ENCODE results near the gene RTN4IP1.

The RTN4IP1 gene

GRCh38 chr6:106568530-106568929 lies 60.8 kb downstream of the RTN4IP1 start:
- Histone ChIP-seq H3K79me1 (ENCODE audit: low read length) (no peaks in the 10 kb centered on the region), H2BK120ac (ENCODE audit: insufficient read depth, low read length, poor library complexity) (no peak overlapping the region), H3K4ac (ENCODE audit: low read depth, low read length) (no peak overlapping the region), H2BK12ac (ENCODE audit: low read length) (no peak overlapping the region), H3K9ac (ENCODE audit: low read length) (no peak overlapping the region), H3K79me2 (ENCODE audit: control insufficient read depth, insufficient read depth, low read length, poor library complexity) (no peaks in the 10 kb centered on the region), H2AK5ac (ENCODE audit: low read length) (no peak overlapping the region), H3K9me3 (ENCODE audit: insufficient read depth, low read depth, low read length) (no peaks in the 10 kb centered on the region), H2AFZ (ENCODE audit: insufficient read depth, low read length, poor library complexity) (no peak overlapping the region), H4K91ac (ENCODE audit: low read depth, low read length) (no peak overlapping the region), H3K27me3 (ENCODE audit: insufficient read depth, low read length) (no peaks in the 10 kb centered on the region), H3K4me3 (ENCODE audit: low read depth, low read length) (no peak overlapping the region), H4K12ac (ENCODE audit: low read depth, low read length) (no peak overlapping the region), H3K4me1 (ENCODE audit: control insufficient read depth in 1 of 2, insufficient read depth in 2 of 2, low read length in 2 of 2) (no peaks in the 10 kb centered on the region), H3K27ac (ENCODE audit: low read depth, low read length) (no peak overlapping the region), H3K4me2 (ENCODE audit: low read length) (no peak overlapping the region), H3K23ac (ENCODE audit: low read length) (no peak overlapping the region), H3K18ac (ENCODE audit: low read length) (no peak overlapping the region), H2BK5ac (ENCODE audit: low read depth, low read length, poor library complexity) (no peak overlapping the region), H3K14ac (ENCODE audit: low read length) (no peak overlapping the region), H3K36me3 (ENCODE audit: control insufficient read depth in 1 of 2, insufficient read depth in 2 of 2, low read length in 2 of 2) (peaks cover 0 to 3% of the 10 kb centered on the region in 2 experiments), H4K8ac (ENCODE audit: low read depth, low read length) (no peak overlapping the region)
- WGBS (ENCODE audit: extremely low coverage, insufficient coverage, insufficient read length), result no CpG with 5 or more reads among the region's 2 CpGs
- DNase-seq, result no peak

- no peak overlapping the region for H4K12ac ChIP-seq (ENCODE audit: low read depth, low read length)
- H3K27me3 ChIP-seq (ENCODE audit: insufficient read depth, low read length), result no peaks in the 10 kb centered on the region
- no peak overlapping the region for H3K14ac ChIP-seq (ENCODE audit: low read length)
- no peak overlapping the region for H2AFZ ChIP-seq (ENCODE audit: insufficient read depth, low read length, poor library complexity)
- H2BK5ac ChIP-seq (ENCODE audit: low read depth, low read length, poor library complexity), result no peak overlapping the region
- H3K36me3 ChIP-seq (ENCODE audit: control insufficient read depth in 1 of 2, insufficient read depth in 2 of 2, low read length in 2 of 2), result no peaks in the 10 kb centered on the region
- no peak overlapping the region for H4K8ac ChIP-seq (ENCODE audit: low read depth, low read length)
- H3K9me3 ChIP-seq (ENCODE audit: insufficient read depth, low read depth, low read length), result no peaks in the 10 kb centered on the region
- no peak overlapping the region for H2BK12ac ChIP-seq (ENCODE audit: low read length)
- DNase-seq, result peak in 1 of 2 donors; percentile 21
- H3K23ac ChIP-seq (ENCODE audit: low read length), result no peak overlapping the region
- peaks cover 0 to 3% of the 10 kb centered on the region in 2 experiments for H3K4me1 ChIP-seq (ENCODE audit: control insufficient read depth in 1 of 2, insufficient read depth in 2 of 2, low read length in 2 of 2)
- no peak overlapping the region for H2AK5ac ChIP-seq (ENCODE audit: low read length)
- no peak overlapping the region for H3K18ac ChIP-seq (ENCODE audit: low read length)
- WGBS (ENCODE audit: extremely low coverage, insufficient coverage, insufficient read length), result no CpG with 5 or more reads among the region's 4 CpGs
- no peak overlapping the region for H3K9ac ChIP-seq (ENCODE audit: low read length)
- H3K4me2 ChIP-seq (ENCODE audit: low read length), result no peak overlapping the region
- no peak overlapping the region for H3K4ac ChIP-seq (ENCODE audit: low read depth, low read length)
- no peaks in the 10 kb centered on the region for H3K79me2 ChIP-seq (ENCODE audit: control insufficient read depth, insufficient read depth, low read length, poor library complexity)
- no peak overlapping the region for H2BK120ac ChIP-seq (ENCODE audit: insufficient read depth, low read length, poor library complexity)
- H3K27ac ChIP-seq (ENCODE audit: low read depth, low read length), result no peak overlapping the region
- no peak overlapping the region for H3K4me3 ChIP-seq (ENCODE audit: low read depth, low read length)
- peaks cover 5% of the 10 kb centered on the region for H3K79me1 ChIP-seq (ENCODE audit: low read length)
- H4K91ac ChIP-seq (ENCODE audit: low read depth, low read length), result no peak overlapping the region
These were observed 64.8 kb downstream of the RTN4IP1 start for GRCh38 chr6:106564476-106564875.

GRCh38 chr6:106563614-106564013 lies 65.7 kb downstream of the RTN4IP1 start:
- Histone ChIP-seq H3K4me2 (ENCODE audit: low read length) (no peak overlapping the region), H4K8ac (ENCODE audit: low read depth, low read length) (peak overlapping the region; percentile 7), H3K23ac (ENCODE audit: low read length) (no peak overlapping the region), H3K27ac (ENCODE audit: low read depth, low read length) (no peak overlapping the region), H3K14ac (ENCODE audit: low read length) (no peak overlapping the region), H2BK12ac (ENCODE audit: low read length) (peak overlapping the region; percentile 58), H4K91ac (ENCODE audit: low read depth, low read length) (peak overlapping the region; percentile 37), H2AFZ (ENCODE audit: insufficient read depth, low read length, poor library complexity) (no peak overlapping the region), H3K9ac (ENCODE audit: low read length) (no peak overlapping the region), H3K4me1 (ENCODE audit: control insufficient read depth in 1 of 2, insufficient read depth in 2 of 2, low read length in 2 of 2) (peaks cover 0 to 3% of the 10 kb centered on the region in 2 experiments), H3K4ac (ENCODE audit: low read depth, low read length) (no peak overlapping the region), H3K27me3 (ENCODE audit: insufficient read depth, low read length) (no peaks in the 10 kb centered on the region), H3K4me3 (ENCODE audit: low read depth, low read length) (no peak overlapping the region), H2AK5ac (ENCODE audit: low read length) (no peak overlapping the region), H2BK120ac (ENCODE audit: insufficient read depth, low read length, poor library complexity) (no peak overlapping the region), H3K18ac (ENCODE audit: low read length) (no peak overlapping the region), H3K79me1 (ENCODE audit: low read length) (peaks cover 5% of the 10 kb centered on the region), H3K36me3 (ENCODE audit: control insufficient read depth in 1 of 2, insufficient read depth in 2 of 2, low read length in 2 of 2) (no peaks in the 10 kb centered on the region), H3K9me3 (ENCODE audit: insufficient read depth, low read depth, low read length) (no peaks in the 10 kb centered on the region), H4K12ac (ENCODE audit: low read depth, low read length) (no peak overlapping the region), H3K79me2 (ENCODE audit: control insufficient read depth, insufficient read depth, low read length, poor library complexity) (no peaks in the 10 kb centered on the region), H2BK5ac (ENCODE audit: low read depth, low read length, poor library complexity) (no peak overlapping the region)
- no CpG with 5 or more reads among the region's 2 CpGs for WGBS (ENCODE audit: extremely low coverage, insufficient coverage, insufficient read length)
- DNase-seq, result no peak

- Histone ChIP-seq H2BK5ac (ENCODE audit: low read depth, low read length, poor library complexity) (no peak overlapping the region), H2BK12ac (ENCODE audit: low read length) (no peak overlapping the region), H3K14ac (ENCODE audit: low read length) (no peak overlapping the region), H4K12ac (ENCODE audit: low read depth, low read length) (no peak overlapping the region), H3K23ac (ENCODE audit: low read length) (no peak overlapping the region), H3K27me3 (ENCODE audit: insufficient read depth, low read length) (no peaks in the 10 kb centered on the region), H2AFZ (ENCODE audit: insufficient read depth, low read length, poor library complexity) (no peak overlapping the region), H3K79me2 (ENCODE audit: control insufficient read depth, insufficient read depth, low read length, poor library complexity) (no peaks in the 10 kb centered on the region), H3K4me1 (ENCODE audit: control insufficient read depth in 1 of 2, insufficient read depth in 2 of 2, low read length in 2 of 2) (peaks cover 0 to 3% of the 10 kb centered on the region in 2 experiments), H3K4me3 (ENCODE audit: low read depth, low read length) (no peak overlapping the region), H3K9ac (ENCODE audit: low read length) (no peak overlapping the region), H3K79me1 (ENCODE audit: low read length) (peaks cover 5% of the 10 kb centered on the region), H3K9me3 (ENCODE audit: insufficient read depth, low read depth, low read length) (no peaks in the 10 kb centered on the region), H3K18ac (ENCODE audit: low read length) (no peak overlapping the region), H3K27ac (ENCODE audit: low read depth, low read length) (no peak overlapping the region), H4K8ac (ENCODE audit: low read depth, low read length) (no peak overlapping the region), H3K4ac (ENCODE audit: low read depth, low read length) (no peak overlapping the region), H4K91ac (ENCODE audit: low read depth, low read length) (no peak overlapping the region), H2AK5ac (ENCODE audit: low read length) (no peak overlapping the region), H2BK120ac (ENCODE audit: insufficient read depth, low read length, poor library complexity) (no peak overlapping the region), H3K4me2 (ENCODE audit: low read length) (no peak overlapping the region), H3K36me3 (ENCODE audit: control insufficient read depth in 1 of 2, insufficient read depth in 2 of 2, low read length in 2 of 2) (no peaks in the 10 kb centered on the region)
- no CpG with 5 or more reads among the region's 6 CpGs for WGBS (ENCODE audit: extremely low coverage, insufficient coverage, insufficient read length)
- peak; percentile 27 to 64 for DNase-seq
These were observed 67.5 kb downstream of the RTN4IP1 start for GRCh38 chr6:106561686-106562405.
